PC-3 (cell line): ENCODE data around the gene FAM200B. TPM values are rescaled to one million over a fixed set of nuclear protein-coding genes. Genes with fewer than 3 reads are reported as not detected.
A peak's percentile ranks its signal among the peaks of the same experiment; 100 is the strongest.

ENCODE experiments used
- ATAC-seq: fragments of 200-7000 bp; cut with Tn5 transposase; 2 replicates; pipeline ENCODE4 v1.9.1; 2020; ENCODE audit warnings: mild to moderate bottlenecking, moderate library complexity
- BruUV-seq: library from RNA; stranded (reverse); fragments of 400-500 nt; replicated peaks from 2 replicates; lab custom pipeline; 2021; lab: Mats Ljungman, UMichigan
- CTCF ChIA-PET: fragments of 300-600 bp; sonication (Branson Sonifier 250); formaldehyde crosslinking; loops from one replicate; lab custom pipeline; 2022; ENCODE audit warnings: antibody characterized with exemption; lab: Charles Lee
- POLR2A ChIA-PET: fragments of 300-600 bp; sonication (Branson Sonifier 250); formaldehyde crosslinking; loops from one replicate; lab custom pipeline; 2022; ENCODE audit warnings: antibody characterized with exemption; ENCODE audit not compliant: unreplicated experiment; lab: Charles Lee
- DNase-seq: peaks from one replicate; pipeline ENCODE4 v3.0.0-alpha.2; 2015
- H2AFZ ChIP-seq: fragments of 300-600 bp; sonication (generic); 2 replicates; pipeline ENCODE4 v1.6.0; 2016; ENCODE audit warnings: antibody characterized with exemption, low read length
- H3F3A ChIP-seq: fragments of 300-600 bp; sonication (generic); one replicate; pipeline ENCODE4 v1.6.0; 2017; ENCODE audit warnings: antibody characterized with exemption, low read length, control low read depth, mild to moderate bottlenecking; ENCODE audit not compliant: unreplicated experiment
- H3K27ac ChIP-seq: fragments of 300-600 bp; sonication (generic); 2 replicates; pipeline ENCODE4 v1.5.1; 2016; ENCODE audit warnings: mild to moderate bottlenecking, low read length
- H3K27me3 ChIP-seq: fragments of 300-600 bp; sonication (generic); 2 replicates; pipeline ENCODE4 v1.6.1; 2016; ENCODE audit warnings: low read length, mixed read lengths
- H3K36me3 ChIP-seq: fragments of 300-600 bp; sonication (generic); 2 replicates; pipeline ENCODE4 v1.6.1; 2016; ENCODE audit warnings: low read depth, mixed run types, low read length, mixed read lengths
- H3K4me1 ChIP-seq: fragments of 300-600 bp; sonication (generic); 2 replicates; pipeline ENCODE4 v1.5.1; 2016; ENCODE audit warnings: low read length; ENCODE audit not compliant: insufficient read depth
- H3K4me2 ChIP-seq: fragments of 300-600 bp; sonication (generic); 2 replicates; pipeline ENCODE4 v1.6.0; 2016; ENCODE audit warnings: low read length
- H3K4me3 ChIP-seq: fragments of 300-600 bp; sonication (generic); 2 replicates; pipeline ENCODE4 v1.5.1; 2016; ENCODE audit warnings: mild to moderate bottlenecking, low read length, mixed read lengths
- H3K79me2 ChIP-seq: fragments of 300-600 bp; sonication (generic); 2 replicates; pipeline ENCODE4 v1.6.1; 2017; ENCODE audit warnings: low read length, mixed read lengths
- H3K9ac ChIP-seq: fragments of 300-600 bp; sonication (generic); 2 replicates; pipeline ENCODE4 v1.6.0; 2016; ENCODE audit warnings: mild to moderate bottlenecking, low read length
- H3K9me2 ChIP-seq: fragments of 300-600 bp; sonication (generic); replicated peaks from 2 replicates; pipeline ENCODE4 v1.6.1; 2016; ENCODE audit warnings: mixed run types, low read length, mixed read lengths
- H3K9me3 ChIP-seq: fragments of 300-600 bp; sonication (generic); 2 replicates; pipeline ENCODE4 v1.6.1; 2016; ENCODE audit warnings: low read length, mixed read lengths
- H4K20me1 ChIP-seq: fragments of 300-600 bp; sonication (generic); 2 replicates; pipeline ENCODE4 v1.6.1; 2016; ENCODE audit warnings: low read length, mixed read lengths
- CTCF ChIP-seq: fragments of 300-600 bp; sonication (generic); conservative IDR thresholded peaks from 2 replicates; pipeline ENCODE4 v1.5.1; 2017; ENCODE audit warnings: antibody characterized with exemption, low read depth, mild to moderate bottlenecking, low read length
- EZH2 ChIP-seq: fragments of 300-600 bp; sonication (generic); IDR thresholded peaks from one replicate; pipeline ENCODE4 v1.6.1; 2017; ENCODE audit warnings: antibody characterized with exemption, mild to moderate bottlenecking, low read length; ENCODE audit not compliant: unreplicated experiment
- EZH2phosphoT487 ChIP-seq: fragments of 300-600 bp; sonication (generic); IDR thresholded peaks from 2 replicates; pipeline ENCODE4 v1.6.1; 2018; ENCODE audit warnings: mild to moderate bottlenecking, antibody characterized with exemption, low read length, borderline replicate concordance
- intact Hi-C: fragments of 100-400 bp; cut with micrococcal nuclease; formaldehyde crosslinking; loops from 2 replicates; pipeline ENCODE4 v1.9.0; 2023
- total RNA-seq: library from RNA; depleted of rRNA; stranded (reverse); fragments of >200 nt; gene quantifications from 2 replicates; pipeline ENCODE4 v1.2.3, GENCODE V29; 2014

Gene FAM200B
- total RNA-seq, 1 experiment from 2014 or later: 20.1 TPM

GRCh38 chr4:15638418-15638817, 43.2 kb upstream of the FAM200B start:
- ChIA-PET POLR2A (no interaction called here), CTCF (no interaction called here)
- Histone ChIP-seq H4K20me1 (no peaks in the 10 kb centered on the region), H3K27ac (no peak overlapping the region), H3K4me2 (no peak overlapping the region), H3K4me1 (peaks cover 13% of the 10 kb centered on the region; the same call in 1 of the 2 replicates), H3K9me2 (no peaks in the 10 kb centered on the region), H3F3A (no peaks in the 10 kb centered on the region), H3K36me3 (peaks cover 3% of the 10 kb centered on the region; the same call in 1 of the 2 replicates), H3K4me3 (no peak overlapping the region), H3K27me3 (no peaks in the 10 kb centered on the region), H2AFZ (no peak overlapping the region), H3K79me2 (no peaks in the 10 kb centered on the region), H3K9me3 (no peaks in the 10 kb centered on the region), H3K9ac (no peak overlapping the region)
- BruUV-seq: no TSS peak
- intact Hi-C loops: no loop called here
- DNase-seq: no peak
- no peak for ATAC-seq
- no peak for TF ChIP-seq CTCF
- TF ChIP-seq EZH2phosphoT487: no peak
- TF ChIP-seq EZH2: no peak

- TF ChIP-seq EZH2 (no peak), CTCF (no peak), EZH2phosphoT487 (no peak)
- peaks cover 28% of the 10 kb centered on the region for H3K4me1 ChIP-seq
- ATAC-seq: no peak
- POLR2A ChIA-PET: no interaction called here
- H3K4me2 ChIP-seq: no peak overlapping the region
- H3K9me3 ChIP-seq: no peaks in the 10 kb centered on the region
- H3K36me3 ChIP-seq: no peaks in the 10 kb centered on the region; the same call in 1 of the 2 replicates
- peaks cover 89% of the 10 kb centered on the region for H3K79me2 ChIP-seq
- H3K9ac ChIP-seq: no peak overlapping the region
- H3K27me3 ChIP-seq: no peaks in the 10 kb centered on the region
- H3K27ac ChIP-seq: no peak overlapping the region
- CTCF ChIA-PET: no interaction called here
- no peak overlapping the region for H3K4me3 ChIP-seq
- no peaks in the 10 kb centered on the region for H4K20me1 ChIP-seq
- H3K9me2 ChIP-seq: no peaks in the 10 kb centered on the region
- H2AFZ ChIP-seq: no peak overlapping the region
- BruUV-seq: no TSS peak
- no peak for DNase-seq
- intact Hi-C loops: no loop called here
- no peaks in the 10 kb centered on the region for H3F3A ChIP-seq
Observed at GRCh38 chr4:15648600-15648999, 33.0 kb upstream of the FAM200B start.

GRCh38 chr4:15649914-15650545, 31.6 kb upstream of the FAM200B start:
- H3K27me3 ChIP-seq: no peaks in the 10 kb centered on the region
- H3K9ac ChIP-seq: no peak overlapping the region
- H3K9me3 ChIP-seq: no peaks in the 10 kb centered on the region
- no peak for TF ChIP-seq EZH2
- TF ChIP-seq CTCF: peak; percentile 77
- ChIA-PET POLR2A (no interaction called here), CTCF (interaction anchor here (0.6 kb wide), 1 partner anchor 171 kb away, joined by 4 read pairs; no protein-coding TSS in a partner anchor)
- peak; percentile 20 for ATAC-seq
- peaks cover 89% of the 10 kb centered on the region for H3K79me2 ChIP-seq
- no peaks in the 10 kb centered on the region for H4K20me1 ChIP-seq
- no TSS peak for BruUV-seq
- peak; percentile 62 for DNase-seq
- H3K9me2 ChIP-seq: no peaks in the 10 kb centered on the region
- H3K27ac ChIP-seq: no peak overlapping the region
- H3F3A ChIP-seq: no peaks in the 10 kb centered on the region
- no peaks in the 10 kb centered on the region for H3K36me3 ChIP-seq
- H3K4me1 ChIP-seq: peaks cover 28% of the 10 kb centered on the region
- peak overlapping the region; percentile 38; the same call in 1 of the 2 replicates for H3K4me2 ChIP-seq
- intact Hi-C loops: loop anchor here (2.0 kb wide), 1 partner anchor 171 kb away; no protein-coding TSS in a partner anchor
- no peak overlapping the region for H2AFZ ChIP-seq
- H3K4me3 ChIP-seq: no peak overlapping the region
